ENCODE measurements around the gene RELB. TPM values are rescaled to one million over a fixed set of nuclear protein-coding genes. Genes with fewer than 3 reads are reported as not detected.

Gene RELB
- total and polyA plus RNA-seq, 2 donors (not counting 1 experiment from before 2014, with no cell fraction given): 2.3 to 11.7 TPM

- Histone ChIP-seq H3K27me3 (ENCODE audit: control insufficient read depth, insufficient read depth, low read length) (no peaks in the 10 kb centered on the region), H2AFZ (ENCODE audit: low read length) (no peak overlapping the region), H4K20me1 (ENCODE audit: control insufficient read depth, extremely low read depth, insufficient read depth, low read length) (no peaks in the 10 kb centered on the region), H3K36me3 (ENCODE audit: control insufficient read depth, insufficient read depth, low read length) (no peaks in the 10 kb centered on the region), H3K4me3 (replicated peaks in 1 of 4; ENCODE audit: control extremely low read depth in 1 of 4, insufficient read depth in 1 of 4, low read depth in 3 of 4, low read length in 4 of 4) (no peak overlapping the region), H3K9me3 (ENCODE audit: control insufficient read depth, insufficient read depth, low read depth, low read length) (no peaks in the 10 kb centered on the region), H3K79me2 (ENCODE audit: control insufficient read depth, insufficient read depth, low read length) (no peaks in the 10 kb centered on the region), H3K9ac (ENCODE audit: insufficient read depth, low read length) (no peak overlapping the region), H3K4me2 (ENCODE audit: extremely low read depth, insufficient read depth, low read length) (no peak overlapping the region), H3K4me1 (ENCODE audit: control insufficient read depth, extremely low read depth, insufficient read depth, low read length) (no peaks in the 10 kb centered on the region), H3K27ac (ENCODE audit: insufficient read depth, low read length) (no peak overlapping the region)
- DNase-seq (ENCODE audit: low read depth in 2 of 2): no peak
- TF ChIP-seq EZH2 (IDR thresholded peaks at IDR 0.05; ENCODE audit: low read length, missing control alignments): no peak
- TF ChIP-seq, protein P1, sequence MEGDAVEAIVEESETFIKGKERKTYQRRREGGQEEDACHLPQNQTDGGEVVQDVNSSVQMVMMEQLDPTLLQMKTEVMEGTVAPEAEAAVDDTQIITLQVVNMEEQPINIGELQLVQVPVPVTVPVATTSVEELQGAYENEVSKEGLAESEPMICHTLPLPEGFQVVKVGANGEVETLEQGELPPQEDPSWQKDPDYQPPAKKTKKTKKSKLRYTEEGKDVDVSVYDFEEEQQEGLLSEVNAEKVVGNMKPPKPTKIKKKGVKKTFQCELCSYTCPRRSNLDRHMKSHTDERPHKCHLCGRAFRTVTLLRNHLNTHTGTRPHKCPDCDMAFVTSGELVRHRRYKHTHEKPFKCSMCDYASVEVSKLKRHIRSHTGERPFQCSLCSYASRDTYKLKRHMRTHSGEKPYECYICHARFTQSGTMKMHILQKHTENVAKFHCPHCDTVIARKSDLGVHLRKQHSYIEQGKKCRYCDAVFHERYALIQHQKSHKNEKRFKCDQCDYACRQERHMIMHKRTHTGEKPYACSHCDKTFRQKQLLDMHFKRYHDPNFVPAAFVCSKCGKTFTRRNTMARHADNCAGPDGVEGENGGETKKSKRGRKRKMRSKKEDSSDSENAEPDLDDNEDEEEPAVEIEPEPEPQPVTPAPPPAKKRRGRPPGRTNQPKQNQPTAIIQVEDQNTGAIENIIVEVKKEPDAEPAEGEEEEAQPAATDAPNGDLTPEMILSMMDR (conservative IDR thresholded peaks at IDR 0.05 in 1 of 2, IDR thresholded peaks at IDR 0.05 in 1 of 2; ENCODE audit: low read depth in 1 of 2, low read length in 2 of 2): no peak
Observed at GRCh38 chr19:45023048-45023447, 21.8 kb downstream of the RELB start.

DNA sequence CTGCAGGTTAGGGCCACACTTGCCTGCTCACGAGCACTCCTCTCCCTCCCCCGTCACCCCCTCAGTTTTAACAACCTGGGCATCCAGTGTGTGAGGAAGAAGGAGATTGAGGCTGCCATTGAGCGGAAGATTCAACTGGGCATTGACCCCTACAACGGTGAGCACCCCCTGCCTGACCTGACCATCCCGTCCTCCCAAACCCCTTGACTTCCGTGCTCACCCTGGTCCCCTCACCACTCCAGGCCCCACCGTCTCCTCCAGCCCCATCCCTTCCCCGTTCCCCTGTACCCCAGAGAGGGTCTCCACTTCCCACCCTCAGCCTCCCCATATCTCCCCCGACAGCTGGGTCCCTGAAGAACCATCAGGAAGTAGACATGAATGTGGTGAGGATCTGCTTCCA, 24.0 kb downstream of the RELB start:
- TF ChIP-seq, protein P1 (conservative IDR thresholded peaks at IDR 0.05 in 1 of 2, IDR thresholded peaks at IDR 0.05 in 1 of 2; ENCODE audit: low read depth in 1 of 2, low read length in 2 of 2): no peak
- TF ChIP-seq EZH2 (IDR thresholded peaks at IDR 0.05; ENCODE audit: low read length, missing control alignments): no peak
- DNase-seq (ENCODE audit: low read depth in 2 of 2): no peak

GRCh38 chr19:45027371-45027770, 26.1 kb downstream of the RELB start:
- Histone ChIP-seq H3K4me2 (ENCODE audit: extremely low read depth, insufficient read depth, low read length) (no peak overlapping the region), H3K36me3 (ENCODE audit: control insufficient read depth, insufficient read depth, low read length) (no peaks in the 10 kb centered on the region), H3K9ac (ENCODE audit: insufficient read depth, low read length) (no peak overlapping the region), H2AFZ (ENCODE audit: low read length) (no peak overlapping the region), H3K4me1 (ENCODE audit: control insufficient read depth, extremely low read depth, insufficient read depth, low read length) (no peaks in the 10 kb centered on the region), H3K9me3 (ENCODE audit: control insufficient read depth, insufficient read depth, low read depth, low read length) (no peaks in the 10 kb centered on the region), H3K27ac (ENCODE audit: insufficient read depth, low read length) (no peak overlapping the region), H3K4me3 (replicated peaks in 1 of 4; ENCODE audit: control extremely low read depth in 1 of 4, insufficient read depth in 1 of 4, low read depth in 3 of 4, low read length in 4 of 4) (no peak overlapping the region), H3K27me3 (ENCODE audit: control insufficient read depth, insufficient read depth, low read length) (no peaks in the 10 kb centered on the region), H3K79me2 (ENCODE audit: control insufficient read depth, insufficient read depth, low read length) (no peaks in the 10 kb centered on the region), H4K20me1 (ENCODE audit: control insufficient read depth, extremely low read depth, insufficient read depth, low read length) (no peaks in the 10 kb centered on the region)
- TF ChIP-seq, protein P1 (conservative IDR thresholded peaks at IDR 0.05 in 1 of 2, IDR thresholded peaks at IDR 0.05 in 1 of 2; ENCODE audit: low read depth in 1 of 2, low read length in 2 of 2): no peak
- no peak for TF ChIP-seq EZH2 (IDR thresholded peaks at IDR 0.05; ENCODE audit: low read length, missing control alignments)
- DNase-seq (ENCODE audit: low read depth in 2 of 2): no peak

More for the DNA sequence above, 24.0 kb downstream of the RELB start:
- H3K36me3 ChIP-seq (ENCODE audit: control insufficient read depth, insufficient read depth, low read length): no peaks in the 10 kb centered on the region
- H3K4me2 ChIP-seq (ENCODE audit: extremely low read depth, insufficient read depth, low read length): no peak overlapping the region
- no peak overlapping the region for H2AFZ ChIP-seq (ENCODE audit: low read length)
- H3K9ac ChIP-seq (ENCODE audit: insufficient read depth, low read length): no peak overlapping the region
- no peaks in the 10 kb centered on the region for H4K20me1 ChIP-seq (ENCODE audit: control insufficient read depth, extremely low read depth, insufficient read depth, low read length)
- H3K9me3 ChIP-seq (ENCODE audit: control insufficient read depth, insufficient read depth, low read depth, low read length): no peaks in the 10 kb centered on the region
- no peak overlapping the region for H3K4me3 ChIP-seq (replicated peaks in 1 of 4; ENCODE audit: control extremely low read depth in 1 of 4, insufficient read depth in 1 of 4, low read depth in 3 of 4, low read length in 4 of 4)
- no peaks in the 10 kb centered on the region for H3K4me1 ChIP-seq (ENCODE audit: control insufficient read depth, extremely low read depth, insufficient read depth, low read length)
- no peaks in the 10 kb centered on the region for H3K27me3 ChIP-seq (ENCODE audit: control insufficient read depth, insufficient read depth, low read length)
- no peaks in the 10 kb centered on the region for H3K79me2 ChIP-seq (ENCODE audit: control insufficient read depth, insufficient read depth, low read length)
- no peak overlapping the region for H3K27ac ChIP-seq (ENCODE audit: insufficient read depth, low read length)
